Measurements from ENCODE around the gene MAGEB3. TPM values are rescaled to one million over a fixed set of nuclear protein-coding genes. Genes with fewer than 3 reads are reported as not detected.

The MAGEB3 gene
- polyA plus RNA-seq, 2 of the 4 experiments (the other 2 are of a cell fraction): not detected

DNA sequence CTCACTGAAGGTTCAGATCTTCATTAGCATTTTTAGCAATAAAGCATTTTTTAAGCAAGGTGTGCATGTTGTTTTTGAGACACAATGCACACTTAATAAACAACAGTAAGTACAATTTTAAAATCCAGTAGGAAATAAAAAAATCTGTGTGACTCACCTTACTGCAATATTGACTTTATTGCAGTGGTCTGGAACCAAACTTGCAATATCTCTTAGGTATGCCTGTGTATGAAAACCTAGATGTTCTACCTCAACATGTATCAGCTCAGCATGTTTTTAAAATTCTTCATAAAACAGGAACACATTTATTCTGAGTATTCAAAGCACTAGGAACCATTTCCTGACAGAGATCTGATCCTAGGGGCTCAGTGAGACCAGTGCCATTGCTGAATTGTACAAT is 52.1 kb downstream of the MAGEB3 start:
- FAIRE-seq (peak; percentile 97), DNase-seq (ENCODE audit: low read depth in 1 of 2, low spot score in 1 of 2) (peak in 1 of 2 experiments; percentile 45), ATAC-seq (peak; percentile 32 to 44; a peak in 4 of 6 replicates)
- ChIA-PET POLR2A (interaction anchor here (1.1 kb wide), 1 partner anchor 21 kb away, joined by 3 read pairs; no protein-coding TSS in a partner anchor), CTCF (interaction anchor here (1.3 to 2.2 kb wide), 2 partner anchors 26 to 207 kb away, joined by 3 to 10 read pairs; no protein-coding TSS in a partner anchor)
- Histone ChIP-seq H3K4me1 (peaks cover 28% of the 10 kb centered on the region), H3K4me3 (no peak overlapping the region; the same call in 2 of the 3 replicates), H3K9me3 (peaks cover 7% of the 10 kb centered on the region; the same call in 1 of the 3 replicates), H3K27ac (peak overlapping the region; percentile 96 to 97), H3K4me2 (peak overlapping the region; percentile 66)
- TF ChIP-seq FOSL2 (IDR thresholded peaks at IDR 0.05) (no peak), FOSL2 (CRISPR knock-in tag; IDR thresholded peaks at IDR 0.05) (peak; percentile 65), FOXS1 (CRISPR knock-in tag; IDR thresholded peaks at IDR 0.05) (0 out of 2 replicates have a peak, but pooled peaks have one; percentile 14), RAD21 (conservative IDR thresholded peaks at IDR 0.05 in 1 of 2, IDR thresholded peaks at IDR 0.05 in 1 of 2) (no peak), JUNB (IDR thresholded peaks at IDR 0.05) (peak; percentile 46), ZSCAN20 (CRISPR knock-in tag; IDR thresholded peaks at IDR 0.05) (peak; percentile 61; the same call in 1 of the 2 replicates)
- TF ChIP-seq, protein P1, sequence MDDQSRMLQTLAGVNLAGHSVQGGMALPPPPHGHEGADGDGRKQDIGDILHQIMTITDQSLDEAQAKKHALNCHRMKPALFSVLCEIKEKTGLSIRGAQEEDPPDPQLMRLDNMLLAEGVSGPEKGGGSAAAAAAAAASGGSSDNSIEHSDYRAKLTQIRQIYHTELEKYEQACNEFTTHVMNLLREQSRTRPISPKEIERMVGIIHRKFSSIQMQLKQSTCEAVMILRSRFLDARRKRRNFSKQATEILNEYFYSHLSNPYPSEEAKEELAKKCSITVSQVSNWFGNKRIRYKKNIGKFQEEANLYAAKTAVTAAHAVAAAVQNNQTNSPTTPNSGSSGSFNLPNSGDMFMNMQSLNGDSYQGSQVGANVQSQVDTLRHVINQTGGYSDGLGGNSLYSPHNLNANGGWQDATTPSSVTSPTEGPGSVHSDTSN (IDR thresholded peaks at IDR 0.05): no peak

DNA sequence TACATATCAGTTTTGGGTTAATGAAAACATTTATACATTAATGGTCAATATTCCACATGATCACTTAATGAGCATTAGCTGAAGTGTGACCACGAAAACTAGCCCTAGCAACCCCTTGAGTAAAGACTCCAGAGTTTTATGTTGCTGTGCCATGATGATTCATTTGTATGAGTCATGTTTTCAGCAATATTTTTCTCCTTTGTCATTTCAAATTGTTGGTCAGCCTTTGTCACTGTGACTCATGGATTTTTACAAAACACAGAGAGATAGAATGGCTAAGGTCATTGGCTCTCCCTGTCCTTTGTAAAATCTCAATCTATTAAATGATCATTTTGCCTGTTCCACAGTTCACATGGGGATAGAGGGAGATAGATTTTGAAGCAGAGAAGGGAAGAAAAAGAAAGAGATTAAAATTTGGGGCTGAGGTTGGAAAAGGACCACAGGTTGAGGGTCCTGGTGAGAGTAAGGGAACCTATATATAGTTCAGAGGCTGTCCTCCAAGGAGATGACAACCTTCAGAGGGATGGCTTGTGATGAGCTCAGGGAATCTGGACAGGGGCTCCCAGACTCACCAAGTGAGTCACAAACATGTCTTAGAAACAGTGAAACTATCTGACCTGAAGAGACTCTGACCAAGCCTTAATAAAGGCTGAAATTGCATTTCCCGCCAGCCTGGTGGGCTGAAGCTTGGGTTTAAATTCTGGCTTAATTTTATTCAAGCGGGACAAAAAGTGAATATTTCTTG is 53.2 kb downstream of the MAGEB3 start:
- 13% methylated on average over 3 of the region's 3 CpGs for WGBS (ENCODE audit: missing lambda C conversion rate)
- Histone ChIP-seq H3K4me2 (peak overlapping the region; percentile 66), H3K9me3 (peaks cover 7% of the 10 kb centered on the region; the same call in 1 of the 3 replicates), H3K4me3 (no peak overlapping the region; the same call in 2 of the 3 replicates), H3K4me1 (peaks cover 28% of the 10 kb centered on the region), H3K27ac (peak overlapping the region; percentile 96 to 97)
- DNase-seq (ENCODE audit: low read depth in 1 of 2, low spot score in 1 of 2) (peak; percentile 76 to 93), FAIRE-seq (peak; percentile 99), ATAC-seq (peak; percentile 94 to 95)
- POLR2A ChIA-PET: interaction anchor here (1.1 to 1.5 kb wide), 2 partner anchors 20 to 25 kb away, joined by 3 to 6 read pairs; partner anchors contain the start of gene NR0B1
- TF ChIP-seq FOSL2 (IDR thresholded peaks at IDR 0.05): peak; percentile 97
- peak; percentile 100 for TF ChIP-seq FOSL2 (CRISPR knock-in tag; IDR thresholded peaks at IDR 0.05)
- peak; percentile 96 for TF ChIP-seq NFE2L2 (conservative IDR thresholded peaks at IDR 0.05; ENCODE audit: low read length)
- TF ChIP-seq RARB (CRISPR knock-in tag; IDR thresholded peaks at IDR 0.05): no peak
- peak; percentile 97 for TF ChIP-seq MAFK (IDR thresholded peaks at IDR 0.05; ENCODE audit: partially characterized antibody)
- TF ChIP-seq CEBPB (IDR thresholded peaks at IDR 0.05): peak in 1 of 2 experiments; percentile 56; a peak in 2 of 4 replicates
- TF ChIP-seq, protein P1 (IDR thresholded peaks at IDR 0.05): 0 out of 2 replicates have a peak, but pooled peaks have one; percentile 42
- TF ChIP-seq GATA3 (IDR thresholded peaks at IDR 0.05; ENCODE audit: borderline replicate concordance): peak; percentile 60; the same call in 1 of the 2 replicates
- TF ChIP-seq CBX8 (IDR thresholded peaks at IDR 0.05): no peak
- TF ChIP-seq, protein P2, sequence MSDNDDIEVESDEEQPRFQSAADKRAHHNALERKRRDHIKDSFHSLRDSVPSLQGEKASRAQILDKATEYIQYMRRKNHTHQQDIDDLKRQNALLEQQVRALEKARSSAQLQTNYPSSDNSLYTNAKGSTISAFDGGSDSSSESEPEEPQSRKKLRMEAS (IDR thresholded peaks at IDR 0.05): peak; percentile 62
- TF ChIP-seq, protein P3, sequence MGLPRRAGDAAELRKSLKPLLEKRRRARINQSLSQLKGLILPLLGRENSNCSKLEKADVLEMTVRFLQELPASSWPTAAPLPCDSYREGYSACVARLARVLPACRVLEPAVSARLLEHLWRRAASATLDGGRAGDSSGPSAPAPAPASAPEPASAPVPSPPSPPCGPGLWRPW (IDR thresholded peaks at IDR 0.05): no peak
- peak; percentile 57; the same call in 1 of the 2 replicates for TF ChIP-seq TP53 (CRISPR knock-in tag; IDR thresholded peaks at IDR 0.05)
- no peak for TF ChIP-seq EHMT2 (IDR thresholded peaks at IDR 0.05; ENCODE audit: low read depth)
- TF ChIP-seq EP300 (IDR thresholded peaks at IDR 0.05): peak; percentile 24 to 49; a peak in 2 of 5 replicates
- TF ChIP-seq, protein P4, sequence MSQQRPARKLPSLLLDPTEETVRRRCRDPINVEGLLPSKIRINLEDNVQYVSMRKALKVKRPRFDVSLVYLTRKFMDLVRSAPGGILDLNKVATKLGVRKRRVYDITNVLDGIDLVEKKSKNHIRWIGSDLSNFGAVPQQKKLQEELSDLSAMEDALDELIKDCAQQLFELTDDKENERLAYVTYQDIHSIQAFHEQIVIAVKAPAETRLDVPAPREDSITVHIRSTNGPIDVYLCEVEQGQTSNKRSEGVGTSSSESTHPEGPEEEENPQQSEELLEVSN (IDR thresholded peaks at IDR 0.05; ENCODE audit: borderline replicate concordance, low read depth): 0 out of 2 replicates have a peak, but pooled peaks have one; percentile 23
- peak; percentile 96 for TF ChIP-seq JUNB (IDR thresholded peaks at IDR 0.05)
- TF ChIP-seq CHD2 (IDR thresholded peaks at IDR 0.05; ENCODE audit: low read length, partially characterized antibody): no peak
- peak; percentile 60 to 63; a peak in 2 of 5 replicates for TF ChIP-seq JUN (IDR thresholded peaks at IDR 0.05)
- TF ChIP-seq, protein P5, sequence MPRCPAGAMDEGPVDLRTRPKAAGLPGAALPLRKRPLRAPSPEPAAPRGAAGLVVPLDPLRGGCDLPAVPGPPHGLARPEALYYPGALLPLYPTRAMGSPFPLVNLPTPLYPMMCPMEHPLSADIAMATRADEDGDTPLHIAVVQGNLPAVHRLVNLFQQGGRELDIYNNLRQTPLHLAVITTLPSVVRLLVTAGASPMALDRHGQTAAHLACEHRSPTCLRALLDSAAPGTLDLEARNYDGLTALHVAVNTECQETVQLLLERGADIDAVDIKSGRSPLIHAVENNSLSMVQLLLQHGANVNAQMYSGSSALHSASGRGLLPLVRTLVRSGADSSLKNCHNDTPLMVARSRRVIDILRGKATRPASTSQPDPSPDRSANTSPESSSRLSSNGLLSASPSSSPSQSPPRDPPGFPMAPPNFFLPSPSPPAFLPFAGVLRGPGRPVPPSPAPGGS (IDR thresholded peaks at IDR 0.05): no peak
- CTCF ChIA-PET: interaction anchor here (1.3 to 2.2 kb wide), 2 partner anchors 24 to 206 kb away, joined by 3 to 10 read pairs; no protein-coding TSS in a partner anchor
